CD14-positive monocyte (primary cell): ENCODE measurements around the gene VLDLR. TPM values are rescaled to one million over a fixed set of nuclear protein-coding genes. Genes with fewer than 3 reads are reported as not detected.

ENCODE experiments used
- DNase-seq, 3 donors: peaks; one replicate each; pipeline ENCODE4 v3.0.0-alpha.2; 2011 to 2022
- H2AFZ ChIP-seq: 2 replicates; pipeline ENCODE4 v1.6.0; 2012; ENCODE audit warnings: mild to moderate bottlenecking, low read depth, low read length, inconsistent platforms; ENCODE audit not compliant: insufficient read depth, poor library complexity, severe bottlenecking
- H3K27ac ChIP-seq, 2 donors: 1 replicate in 1 of 2; 2 replicates in 1 of 2; pipeline ENCODE4 v1.5.1; 2012 to 2013; ENCODE audit warnings: low read length in 2 of 2, control low read depth in 1 of 2, inconsistent platforms in 1 of 2, low read depth in 1 of 2, mild to moderate bottlenecking in 1 of 2
- H3K27me3 ChIP-seq, 2 donors: one replicate each; pipeline versions ENCODE4 v1.6.0 to v1.6.1; 2011 to 2013; ENCODE audit warnings: low read length in 2 of 2; ENCODE audit not compliant: control insufficient read depth in 2 of 2, insufficient read depth in 2 of 2
- H3K36me3 ChIP-seq, 2 donors: replicated peaks in 1 of 2; 1 replicate in 1 of 2; 2 replicates in 1 of 2; pipeline versions ENCODE4 v1.5.1 to v1.6.1; 2012 to 2013; ENCODE audit warnings: low read length in 2 of 2, control low read depth in 1 of 2, inconsistent platforms in 1 of 2, mild to moderate bottlenecking in 1 of 2; ENCODE audit not compliant: insufficient read depth in 2 of 2, control insufficient read depth in 1 of 2
- H3K4me1 ChIP-seq, 2 donors: 1 replicate in 1 of 2; 2 replicates in 1 of 2; pipeline versions ENCODE4 v1.5.1 to v1.6.1; 2012 to 2013; ENCODE audit warnings: low read length in 2 of 2, control low read depth in 1 of 2, inconsistent platforms in 1 of 2, mild to moderate bottlenecking in 1 of 2, moderate library complexity in 1 of 2; ENCODE audit not compliant: insufficient read depth in 2 of 2, control insufficient read depth in 1 of 2
- H3K4me2 ChIP-seq: replicated peaks from 2 replicates; pipeline ENCODE3; 2012; ENCODE audit warnings: low read length, moderate library complexity, mild to moderate bottlenecking; ENCODE audit not compliant: poor library complexity, severe bottlenecking; ENCODE audit errors: extremely low read depth
- H3K4me3 ChIP-seq, 3 experiments: fragments of 200-600 bp in 1 of 3; sonication (generic) in 1 of 3; replicated peaks in 1 of 3; 1 replicate in 2 of 3; 2 replicates in 1 of 3; pipeline ENCODE4 v1.5.1; 2011 to 2013; ENCODE audit warnings: low read length in 3 of 3, mild to moderate bottlenecking in 3 of 3, control low read depth in 2 of 3, low read depth in 2 of 3, inconsistent platforms in 1 of 3, moderate library complexity in 1 of 3
- H3K79me2 ChIP-seq: 2 replicates; pipeline ENCODE4 v1.6.0; 2012; ENCODE audit warnings: mild to moderate bottlenecking, control low read depth, inconsistent platforms, low read length, moderate library complexity; ENCODE audit not compliant: insufficient read depth
- H3K9ac ChIP-seq: 2 replicates; pipeline ENCODE4 v1.6.0; 2017; ENCODE audit warnings: low read length, mild to moderate bottlenecking; ENCODE audit not compliant: insufficient read depth, poor library complexity, severe bottlenecking
- H3K9me3 ChIP-seq, 2 donors: replicated peaks in 1 of 2; 1 replicate in 1 of 2; 2 replicates in 1 of 2; pipeline versions ENCODE4 v1.5.1 to v1.6.1; 2012 to 2013; ENCODE audit warnings: low read length in 2 of 2, control low read depth in 1 of 2; ENCODE audit not compliant: control insufficient read depth in 1 of 2, insufficient read depth in 1 of 2
- H4K20me1 ChIP-seq: 2 replicates; pipeline ENCODE4 v1.6.0; 2012; ENCODE audit warnings: mild to moderate bottlenecking, low read length, control low read depth, moderate library complexity; ENCODE audit not compliant: insufficient read depth
- H3K27ac Mint-ChIP-seq, 7 donors: one replicate each; pipeline ENCODE4 v1.8.0; 2020; ENCODE audit warnings: mild to moderate bottlenecking in 7 of 7, mixed read lengths in 7 of 7, moderate library complexity in 6 of 7, inconsistent platforms in 2 of 7
- H3K27me3 Mint-ChIP-seq, 3 donors: one replicate each; pipeline ENCODE4 v1.8.0; 2021 to 2022; ENCODE audit warnings: low read depth in 3 of 3, mild to moderate bottlenecking in 3 of 3, mixed read lengths in 3 of 3, moderate library complexity in 3 of 3, inconsistent platforms in 1 of 3
- H3K36me3 Mint-ChIP-seq, 2 donors: one replicate each; pipeline ENCODE4 v1.8.0; 2020; ENCODE audit warnings: mixed read lengths in 2 of 2, inconsistent platforms in 1 of 2, mild to moderate bottlenecking in 1 of 2
- H3K4me1 Mint-ChIP-seq: one replicate; pipeline ENCODE4 v1.8.0; 2020; ENCODE audit warnings: mild to moderate bottlenecking, mixed read lengths
- H3K4me3 Mint-ChIP-seq, 2 donors: one replicate each; pipeline ENCODE4 v1.8.0; 2020; ENCODE audit warnings: mild to moderate bottlenecking in 2 of 2, mixed read lengths in 2 of 2, moderate library complexity in 1 of 2
- H3K9me3 Mint-ChIP-seq, 7 donors: one replicate each; pipeline ENCODE4 v1.8.0; 2020 to 2022; ENCODE audit warnings: mixed read lengths in 7 of 7, mild to moderate bottlenecking in 6 of 7, moderate library complexity in 6 of 7, inconsistent platforms in 2 of 7
- CTCF ChIP-seq: fragments of 200-600 bp; IDR thresholded peaks from one replicate; pipeline ENCODE4 v1.8.0; 2022; ENCODE audit warnings: antibody characterized with exemption, mild to moderate bottlenecking
- WGBS: methylation state at CpG from one replicate; pipeline ENCODE4 v1.1.5; 2013; ENCODE audit warnings: missing lambda C conversion rate; ENCODE audit not compliant: insufficient coverage; 5-methylcytosine and 5-hydroxymethylcytosine counted together
- intact Hi-C, 2 donors: fragments of 100-400 bp; cut with micrococcal nuclease; formaldehyde crosslinking; loops; one replicate each; pipeline versions ENCODE4 v1.15.0 to v1.15.1; 2023
- polyA plus RNA-seq, 3 donors: library from polyadenylated mRNA; depleted of rRNA in 1 of 3; unstranded in 2 of 3; stranded (reverse) in 1 of 3; fragments of 300-500 nt in 2 of 3; fragments of >200 nt in 1 of 3; fragmentation: Illumina TruSeq in 2 of 3; gene quantifications; 1 replicate in 2 of 3; 2 replicates in 1 of 3; pipeline ENCODE4 v1.2.3, GENCODE V29; 2012 to 2021

The VLDLR gene
- polyA plus RNA-seq, 3 donors, result 0.05 to 0.07 TPM; not detected in 1

GRCh38 chr9:2611961-2612360, 9.6 kb upstream of the VLDLR start:
- H3K4me1 ChIP-seq, result peaks cover 0 to 4% of the 10 kb centered on the region in 2 donors
- H3K79me2 ChIP-seq, result no peaks in the 10 kb centered on the region
- no peaks in the 10 kb centered on the region for H3K36me3 Mint-ChIP-seq
- no peaks in the 10 kb centered on the region for H4K20me1 ChIP-seq
- H3K27me3 Mint-ChIP-seq, result peaks cover 0 to 11% (median 3%) of the 10 kb centered on the region in 3 donors
- no CpG with 5 or more reads among the region's 2 CpGs for WGBS
- no peaks in the 10 kb centered on the region for H3K27me3 ChIP-seq
- no peaks in the 10 kb centered on the region for H3K36me3 ChIP-seq
- no peak overlapping the region for H2AFZ ChIP-seq
- peaks cover 3% of the 10 kb centered on the region for H3K4me1 Mint-ChIP-seq
- H3K4me2 ChIP-seq, result no peak overlapping the region
- no peaks in the 10 kb centered on the region for H3K9me3 ChIP-seq
- H3K27ac Mint-ChIP-seq, result no peak overlapping the region
- no peak overlapping the region for H3K27ac ChIP-seq
- no peak for DNase-seq
- H3K4me3 ChIP-seq, result no peak overlapping the region
- intact Hi-C loops, result no loop called here
- no peak overlapping the region for H3K9ac ChIP-seq
- TF ChIP-seq CTCF, result no peak
- H3K4me3 Mint-ChIP-seq, result no peak overlapping the region
- H3K9me3 Mint-ChIP-seq, result no peaks in the 10 kb centered on the region

- H3K4me3 ChIP-seq, result no peak overlapping the region
- Mint-ChIP-seq H3K36me3 (no peaks in the 10 kb centered on the region), H3K27me3 (peaks cover 2 to 10% (median 4%) of the 10 kb centered on the region in 3 donors), H3K4me3 (no peak overlapping the region), H3K4me1 (peaks cover 3% of the 10 kb centered on the region), H3K27ac (no peak overlapping the region), H3K9me3 (peaks cover 0 to 8% (median 0%) of the 10 kb centered on the region in 7 donors)
- peaks cover 0 to 2% of the 10 kb centered on the region in 2 donors for H3K27me3 ChIP-seq
- H3K4me2 ChIP-seq, result no peak overlapping the region
- no peak for DNase-seq
- intact Hi-C loops, result no loop called here
- no peaks in the 10 kb centered on the region for H3K36me3 ChIP-seq
- H3K9me3 ChIP-seq, result no peaks in the 10 kb centered on the region
- no peaks in the 10 kb centered on the region for H3K79me2 ChIP-seq
- peaks cover 0 to 4% of the 10 kb centered on the region in 2 donors for H3K4me1 ChIP-seq
- H2AFZ ChIP-seq, result no peak overlapping the region
- H3K9ac ChIP-seq, result no peak overlapping the region
- no peaks in the 10 kb centered on the region for H4K20me1 ChIP-seq
- no peak for TF ChIP-seq CTCF
- H3K27ac ChIP-seq, result no peak overlapping the region
- 80% methylated on average over 1 of the region's 3 CpGs for WGBS
These were observed 7.8 kb upstream of the VLDLR start for GRCh38 chr9:2613730-2614271.
